PC-9 (cell line): ENCODE results near the gene MGAT5. TPM values are rescaled to one million over a fixed set of nuclear protein-coding genes. Genes with fewer than 3 reads are reported as not detected.

Experiments
- BruUV-seq: library from RNA; stranded (reverse); fragments of 400-500 nt; replicated peaks from 2 replicates; lab custom pipeline; 2021; lab: Mats Ljungman, UMichigan
- CTCF ChIA-PET: fragments of 300-600 bp; sonication (Branson Sonifier 250); formaldehyde crosslinking; loops from one replicate; lab custom pipeline; 2022; ENCODE audit warnings: antibody characterized with exemption; lab: Charles Lee
- POLR2A ChIA-PET: fragments of 300-600 bp; sonication (Branson Sonifier 250); formaldehyde crosslinking; loops from one replicate; lab custom pipeline; 2022; ENCODE audit warnings: antibody characterized with exemption; ENCODE audit not compliant: unreplicated experiment; lab: Charles Lee
- DNase-seq, 2 experiments: peaks; one replicate each; pipeline versions ENCODE4 v3.0.0 to v3.0.0-alpha.2; 2015 to 2022; ENCODE audit warnings: mixed read lengths in 1 of 2
- H2AFZ ChIP-seq: fragments of 200-600 bp; sonication (generic); 2 replicates; pipeline ENCODE4 v1.8.1; 2017; ENCODE audit warnings: antibody characterized with exemption
- H3F3A ChIP-seq: fragments of 200-600 bp; sonication (generic); 2 replicates; pipeline ENCODE4 v1.8.1; 2017; ENCODE audit warnings: antibody characterized with exemption, mild to moderate bottlenecking, low read depth; ENCODE audit not compliant: insufficient read depth
- H3K27ac ChIP-seq: fragments of 200-600 bp; sonication (generic); 2 replicates; pipeline ENCODE4 v1.6.1; 2016; ENCODE audit warnings: mixed run types
- H3K27me3 ChIP-seq: fragments of 200-600 bp; sonication (generic); 2 replicates; pipeline ENCODE4 v1.6.1; 2016; ENCODE audit warnings: low read depth, mixed run types; ENCODE audit not compliant: insufficient read depth
- H3K36me3 ChIP-seq: fragments of 200-600 bp; sonication (generic); 2 replicates; pipeline ENCODE4 v1.6.1; 2016; ENCODE audit warnings: low read depth, mixed run types
- H3K4me1 ChIP-seq: fragments of 200-600 bp; sonication (generic); replicated peaks from 2 replicates; pipeline ENCODE4 v1.6.1; 2016; ENCODE audit warnings: mixed run types; ENCODE audit not compliant: insufficient read depth
- H3K4me2 ChIP-seq: fragments of 200-600 bp; sonication (generic); 2 replicates; pipeline ENCODE4 v1.6.1; 2017; ENCODE audit warnings: mixed run types
- H3K4me3 ChIP-seq: fragments of 200-600 bp; sonication (generic); 2 replicates; pipeline ENCODE4 v1.6.1; 2016; ENCODE audit warnings: mixed run types
- H3K79me2 ChIP-seq: fragments of 200-600 bp; sonication (generic); 2 replicates; pipeline ENCODE4 v1.6.1; 2017; ENCODE audit warnings: low read depth, mixed run types
- H3K9me2 ChIP-seq: fragments of 200-600 bp; sonication (generic); 2 replicates; pipeline ENCODE4 v1.8.1; 2017; ENCODE audit warnings: mild to moderate bottlenecking; ENCODE audit not compliant: insufficient read depth
- H3K9me3 ChIP-seq: fragments of 200-600 bp; sonication (generic); 2 replicates; pipeline ENCODE4 v1.8.1; 2016; ENCODE audit warnings: low read depth; ENCODE audit not compliant: insufficient read depth
- H4K20me1 ChIP-seq: fragments of 200-600 bp; sonication (generic); 2 replicates; pipeline ENCODE4 v1.8.1; 2017; ENCODE audit not compliant: insufficient read depth
- CTCF ChIP-seq: fragments of 200-600 bp; sonication (generic); conservative IDR thresholded peaks from 2 replicates; pipeline ENCODE4 v1.6.1; 2017; ENCODE audit warnings: mixed run types, antibody characterized with exemption, mild to moderate bottlenecking, moderate library complexity
- EZH2 ChIP-seq: fragments of 200-600 bp; sonication (generic); IDR thresholded peaks from 2 replicates; pipeline ENCODE4 v1.8.0; 2017; ENCODE audit warnings: antibody characterized with exemption, low read depth
- intact Hi-C: fragments of 100-400 bp; cut with micrococcal nuclease; formaldehyde crosslinking; loops from one replicate; pipeline ENCODE4 v1.10.0; 2022; ENCODE audit not compliant: unreplicated experiment
- total RNA-seq: library from RNA; stranded (reverse); gene quantifications from 2 replicates; pipeline ENCODE4 v1.2.3, GENCODE V29; 2021

The MGAT5 gene
- total RNA-seq, 1 experiment from 2014 or later = 33.5 TPM

GRCh38 chr2:134417968-134418582, 164.2 kb downstream of the MGAT5 start:
- no peak overlapping the region for H2AFZ ChIP-seq
- H3F3A ChIP-seq = no peaks in the 10 kb centered on the region
- no peaks in the 10 kb centered on the region for H3K9me3 ChIP-seq
- intact Hi-C loops = no loop called here
- H3K27me3 ChIP-seq = no peaks in the 10 kb centered on the region
- H3K27ac ChIP-seq = no peak overlapping the region
- no peaks in the 10 kb centered on the region for H3K79me2 ChIP-seq
- H3K4me1 ChIP-seq = no peaks in the 10 kb centered on the region
- H3K4me3 ChIP-seq = no peak overlapping the region
- H3K9me2 ChIP-seq = no peaks in the 10 kb centered on the region
- H3K4me2 ChIP-seq = no peak overlapping the region
- CTCF ChIA-PET = no interaction called here
- H4K20me1 ChIP-seq = no peaks in the 10 kb centered on the region
- DNase-seq = no peak
- H3K36me3 ChIP-seq = no peaks in the 10 kb centered on the region
- POLR2A ChIA-PET = interaction anchor here (0.7 kb wide), 1 partner anchor 202 kb away, joined by 3 read pairs; no protein-coding TSS in a partner anchor
- TF ChIP-seq EZH2 (no peak), CTCF (no peak)
- no TSS peak for BruUV-seq

GRCh38 chr2:134420259-134420658, 166.4 kb downstream of the MGAT5 start:
- no peaks in the 10 kb centered on the region for H4K20me1 ChIP-seq
- no peak overlapping the region for H2AFZ ChIP-seq
- no peak for TF ChIP-seq CTCF
- no peak for TF ChIP-seq EZH2
- no peak overlapping the region for H3K4me2 ChIP-seq
- H3K9me3 ChIP-seq = no peaks in the 10 kb centered on the region
- H3K27ac ChIP-seq = no peak overlapping the region
- ChIA-PET CTCF (no interaction called here), POLR2A (no interaction called here)
- BruUV-seq = no TSS peak
- no peak for DNase-seq
- no peaks in the 10 kb centered on the region for H3K9me2 ChIP-seq
- intact Hi-C loops = no loop called here
- H3F3A ChIP-seq = no peaks in the 10 kb centered on the region
- H3K36me3 ChIP-seq = no peaks in the 10 kb centered on the region
- no peaks in the 10 kb centered on the region for H3K4me1 ChIP-seq
- H3K27me3 ChIP-seq = no peaks in the 10 kb centered on the region
- H3K79me2 ChIP-seq = no peaks in the 10 kb centered on the region
- H3K4me3 ChIP-seq = no peak overlapping the region

- ChIA-PET POLR2A (no interaction called here), CTCF (no interaction called here)
- BruUV-seq = no TSS peak
- no peaks in the 10 kb centered on the region for H3K4me1 ChIP-seq
- no peak for DNase-seq
- intact Hi-C loops = no loop called here
- no peaks in the 10 kb centered on the region for H3F3A ChIP-seq
- H3K27me3 ChIP-seq = no peaks in the 10 kb centered on the region
- H3K4me3 ChIP-seq = no peak overlapping the region
- no peak overlapping the region for H2AFZ ChIP-seq
- no peak overlapping the region for H3K4me2 ChIP-seq
- no peaks in the 10 kb centered on the region for H3K36me3 ChIP-seq
- no peaks in the 10 kb centered on the region for H3K9me3 ChIP-seq
- TF ChIP-seq CTCF = no peak
- TF ChIP-seq EZH2 = no peak
- H4K20me1 ChIP-seq = no peaks in the 10 kb centered on the region
- H3K9me2 ChIP-seq = no peaks in the 10 kb centered on the region
- H3K27ac ChIP-seq = no peak overlapping the region
- H3K79me2 ChIP-seq = no peaks in the 10 kb centered on the region
Measured at GRCh38 chr2:134420920-134421319, 167.0 kb downstream of the MGAT5 start.
